A673 (cell line): ENCODE measurements around the gene CMTM8. TPM values are rescaled to one million over a fixed set of nuclear protein-coding genes. Genes with fewer than 3 reads are reported as not detected.

ENCODE experiments used
- BruUV-seq: library from RNA; stranded (reverse); fragments of 400-500 nt; replicated peaks from 2 replicates; lab custom pipeline; 2021; lab: Mats Ljungman, UMichigan
- CTCF ChIA-PET: fragments of 300-600 bp; sonication (Branson Sonifier 250); formaldehyde crosslinking; loops from one replicate; lab custom pipeline; 2022; ENCODE audit warnings: antibody characterized with exemption; lab: Charles Lee
- POLR2A ChIA-PET: fragments of 300-600 bp; sonication (Branson Sonifier 250); formaldehyde crosslinking; loops from one replicate; lab custom pipeline; 2022; ENCODE audit warnings: antibody characterized with exemption; ENCODE audit not compliant: low non-redundant PET; lab: Charles Lee
- DNase-seq: peaks from one replicate; pipeline ENCODE4 v3.0.0-alpha.2; 2015; ENCODE audit warnings: low spot score
- H3K27ac ChIP-seq: fragments of 200-600 bp; sonication (generic); 2 replicates; pipeline ENCODE4 v1.5.1; 2016; ENCODE audit warnings: mixed run types, low read depth, mild to moderate bottlenecking, mixed read lengths, antibody characterized with exemption, low read length; ENCODE audit not compliant: poor library complexity, severe bottlenecking
- H3K27me3 ChIP-seq: fragments of 200-600 bp; sonication (generic); replicated peaks from 2 replicates; pipeline ENCODE4 v1.6.1; 2017; ENCODE audit warnings: mixed run types, low read depth, mild to moderate bottlenecking, mixed read lengths, antibody characterized with exemption, low read length; ENCODE audit not compliant: insufficient read depth, poor library complexity
- H3K36me3 ChIP-seq: fragments of 200-600 bp; sonication (generic); 2 replicates; pipeline ENCODE4 v1.6.1; 2016; ENCODE audit warnings: mixed run types, mild to moderate bottlenecking, mixed read lengths, antibody characterized with exemption, low read length; ENCODE audit not compliant: insufficient read depth, poor library complexity, severe bottlenecking
- H3K4me1 ChIP-seq: fragments of 200-600 bp; sonication (generic); 2 replicates; pipeline ENCODE4 v1.6.1; 2017; ENCODE audit warnings: mixed run types, mild to moderate bottlenecking, mixed read lengths, antibody characterized with exemption, low read length; ENCODE audit not compliant: insufficient read depth, poor library complexity, severe bottlenecking
- H3K4me3 ChIP-seq: fragments of 200-600 bp; sonication (generic); 2 replicates; pipeline ENCODE4 v1.5.1; 2016; ENCODE audit warnings: low read depth, mixed run types, mild to moderate bottlenecking, mixed read lengths, low read length; ENCODE audit not compliant: poor library complexity, severe bottlenecking
- H3K9me3 ChIP-seq: fragments of 200-600 bp; sonication (generic); 2 replicates; pipeline ENCODE4 v1.6.1; 2016; ENCODE audit warnings: mixed run types, low read depth, mild to moderate bottlenecking, mixed read lengths, antibody characterized with exemption, low read length; ENCODE audit not compliant: poor library complexity, severe bottlenecking
- CTCF ChIP-seq: fragments of 300-800, 200-600 bp; sonication (generic); conservative IDR thresholded peaks from 2 replicates; pipeline ENCODE4 v1.5.1; 2017; ENCODE audit warnings: low read depth, mild to moderate bottlenecking, antibody characterized with exemption, low read length, moderate library complexity, mixed read lengths
- EZH2 ChIP-seq: fragments of 200-600 bp; sonication (generic); IDR thresholded peaks from 2 replicates; pipeline ENCODE4 v1.6.1; 2017; ENCODE audit warnings: borderline replicate concordance, low read depth, mild to moderate bottlenecking, mixed read lengths, antibody characterized with exemption, low read length; ENCODE audit not compliant: poor library complexity, severe bottlenecking
- intact Hi-C: fragments of 100-400 bp; cut with micrococcal nuclease; formaldehyde crosslinking; loops from one replicate; pipeline ENCODE4 v1.10.0; 2022; ENCODE audit not compliant: unreplicated experiment
- total RNA-seq: library from RNA; stranded (reverse); gene quantifications from 2 replicates; pipeline ENCODE4 v1.2.3, GENCODE V29; 2021

Gene CMTM8
- total RNA-seq, 1 experiment from 2014 or later, result 2.1 TPM

DNA sequence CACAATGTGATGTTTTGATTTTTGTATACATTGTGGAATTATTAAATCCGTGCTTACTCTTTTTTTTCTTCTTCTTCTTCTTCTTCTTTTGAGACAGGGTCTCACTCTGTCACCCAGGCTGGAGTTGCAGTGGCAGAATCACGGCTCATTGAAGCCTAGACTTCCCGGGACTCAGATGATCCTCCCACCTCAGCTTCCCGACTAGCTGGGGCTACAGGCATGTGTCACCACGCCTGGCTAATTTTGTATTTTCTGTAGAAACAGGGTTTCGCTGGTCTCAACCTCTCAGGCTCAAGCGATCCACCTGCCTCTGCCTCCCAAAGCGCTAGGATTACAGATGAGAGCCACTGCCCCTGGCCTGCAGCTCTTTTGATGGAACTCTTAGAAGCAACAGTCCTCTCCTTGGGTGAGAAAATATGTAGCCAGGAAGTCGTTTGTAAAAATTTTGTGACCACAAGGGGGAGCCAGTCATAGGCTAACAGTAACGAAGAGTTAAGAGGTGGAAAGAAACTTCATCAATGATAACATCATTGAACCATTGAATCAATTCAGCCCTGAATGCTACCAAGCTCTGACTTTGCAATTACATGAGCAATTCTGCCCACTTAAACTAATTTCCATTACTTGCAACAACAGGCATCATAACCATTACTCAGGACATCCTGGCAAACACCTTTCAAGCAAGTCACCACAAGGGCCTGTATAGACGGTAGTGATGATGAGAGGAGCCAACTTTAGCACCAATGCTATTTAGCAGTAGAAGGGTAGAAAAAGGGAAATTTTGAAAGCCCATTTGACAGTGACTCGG, 136.5 kb downstream of the CMTM8 start:
- peaks cover 11% of the 10 kb centered on the region for H3K27me3 ChIP-seq
- no peaks in the 10 kb centered on the region for H3K4me1 ChIP-seq
- intact Hi-C loops, result loop anchor here (2.0 kb wide), 1 partner anchor 94 kb away; no protein-coding TSS in a partner anchor
- BruUV-seq, result no TSS peak
- H3K9me3 ChIP-seq, result no peaks in the 10 kb centered on the region
- no peaks in the 10 kb centered on the region for H3K36me3 ChIP-seq
- peak; percentile 78 for DNase-seq
- no peak overlapping the region for H3K4me3 ChIP-seq
- no peak overlapping the region for H3K27ac ChIP-seq
- TF ChIP-seq CTCF (peak; percentile 78), EZH2 (no peak)
- ChIA-PET POLR2A (no interaction called here), CTCF (interaction anchor here (0.6 to 2.9 kb wide), 3 partner anchors 13 to 93 kb away, joined by 3 to 19 read pairs (median 4); partner anchors contain the start of gene CMTM7)

DNA sequence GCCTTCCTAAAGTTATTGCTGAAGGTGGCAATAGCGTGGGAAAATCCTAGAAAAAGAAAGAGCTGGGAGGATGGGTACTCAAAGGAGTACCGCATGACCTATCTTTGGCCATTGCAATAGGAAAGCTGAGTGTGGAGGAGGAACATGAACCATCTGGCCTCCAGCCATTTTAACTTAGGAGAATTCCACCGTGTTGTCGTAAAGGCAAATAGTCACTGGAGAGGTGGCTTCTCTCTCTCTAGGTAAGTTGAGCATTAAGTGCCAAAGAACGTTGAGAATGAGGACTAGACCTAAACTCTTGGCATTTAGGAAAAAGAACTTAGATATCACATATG, 137.1 kb downstream of the CMTM8 start:
- DNase-seq, result no peak
- ChIA-PET POLR2A (no interaction called here), CTCF (interaction anchor here (1.2 to 2.9 kb wide), 2 partner anchors 16 to 92 kb away, joined by 3 to 19 read pairs; partner anchors contain the start of gene CMTM7)
- no peaks in the 10 kb centered on the region for H3K9me3 ChIP-seq
- no peaks in the 10 kb centered on the region for H3K4me1 ChIP-seq
- H3K36me3 ChIP-seq, result no peaks in the 10 kb centered on the region
- TF ChIP-seq CTCF (no peak), EZH2 (no peak)
- peaks cover 11% of the 10 kb centered on the region for H3K27me3 ChIP-seq
- intact Hi-C loops, result loop anchor here (2.0 kb wide), 1 partner anchor 93 kb away; no protein-coding TSS in a partner anchor
- H3K4me3 ChIP-seq, result no peak overlapping the region
- no TSS peak for BruUV-seq
- no peak overlapping the region for H3K27ac ChIP-seq

GRCh38 chr3:32376115-32376514, 137.6 kb downstream of the CMTM8 start:
- Histone ChIP-seq H3K9me3 (no peaks in the 10 kb centered on the region), H3K4me1 (no peaks in the 10 kb centered on the region), H3K4me3 (no peak overlapping the region), H3K27ac (no peak overlapping the region), H3K27me3 (peaks cover 11% of the 10 kb centered on the region), H3K36me3 (no peaks in the 10 kb centered on the region)
- TF ChIP-seq CTCF, result no peak
- TF ChIP-seq EZH2, result no peak
- ChIA-PET CTCF (interaction anchor here (2.9 kb wide), 1 partner anchor 92 kb away, joined by 19 read pairs; no protein-coding TSS in a partner anchor), POLR2A (no interaction called here)
- intact Hi-C loops, result loop anchor here (2.0 kb wide), 1 partner anchor 289 kb away; no protein-coding TSS in a partner anchor
- no TSS peak for BruUV-seq
- DNase-seq, result no peak
